HCT116 (cell line): ENCODE measurements around the gene IRF3. TPM values are rescaled to one million over a fixed set of nuclear protein-coding genes. Genes with fewer than 3 reads are reported as not detected.

Experiments
- ATAC-seq: fragments of 200-7000 bp; cut with Tn5 transposase; 2 replicates; pipeline ENCODE4 v1.9.1; 2020; ENCODE audit warnings: mild to moderate bottlenecking, moderate library complexity
- BruUV-seq: library from RNA; stranded (reverse); fragments of 400-500 nt; replicated peaks from 2 replicates; lab custom pipeline; 2021; lab: Mats Ljungman, UMichigan
- CTCF ChIA-PET: fragments of 300-600 bp; sonication (Branson Sonifier 250); formaldehyde crosslinking; loops from one replicate; lab custom pipeline; 2021; ENCODE audit warnings: antibody characterized with exemption; lab: Charles Lee
- POLR2A ChIA-PET: fragments of 300-600, 350-600 bp; sonication (Branson Sonifier 250); formaldehyde crosslinking; loops from one replicate; lab custom pipeline; 2021; ENCODE audit warnings: antibody characterized with exemption; lab: Charles Lee
- RAD21 ChIA-PET, 2 experiments: fragments of 300-600 bp; sonication (Branson Sonifier 250); formaldehyde crosslinking; loops; one replicate each; lab custom pipeline; 2023; ENCODE audit warnings: low total read pairs in 2 of 2; ENCODE audit not compliant: uncharacterized antibody in 2 of 2, unreplicated experiment in 2 of 2, low non-redundant PET in 1 of 2; lab: Charles Lee
- DNase-seq: peaks from one replicate; pipeline ENCODE4 v3.0.0-alpha.2; 2010; ENCODE audit warnings: low read depth, low spot score
- H2AFZ ChIP-seq: fragments of 200-600 bp; shearing (Covaris generic), sonication (generic); 2 replicates; pipeline ENCODE4 v1.6.1; 2017; ENCODE audit warnings: low read depth, mixed run types, mixed read lengths, antibody characterized with exemption, low read length; ENCODE audit not compliant: poor library complexity, severe bottlenecking
- H3K27ac ChIP-seq: 2 replicates; pipeline ENCODE4 v1.5.1; 2012; ENCODE audit warnings: low read depth, low read length
- H3K27me3 ChIP-seq: fragments of 200-600 bp; sonication (generic); 2 replicates; pipeline ENCODE4 v1.6.1; 2016; ENCODE audit warnings: mixed run types, low read length, mixed read lengths; ENCODE audit not compliant: insufficient read depth
- H3K36me3 ChIP-seq, 2 experiments: fragments of 200-500 bp in 1 of 2; fragments of 200-600 bp in 1 of 2; sonication (Bioruptor generic) in 1 of 2; sonication (generic) in 1 of 2; 2 replicates each; pipeline versions ENCODE4 v1.5.1 to v1.6.1; 2014 to 2016; ENCODE audit warnings: low read length in 2 of 2, inconsistent platforms in 1 of 2, mixed read lengths in 1 of 2, mixed run types in 1 of 2; ENCODE audit not compliant: insufficient read depth in 2 of 2, control insufficient read depth in 1 of 2
- H3K4me1 ChIP-seq, 2 experiments: fragments of 200-600 bp in 1 of 2; sonication (generic) in 1 of 2; 2 replicates each; pipeline versions ENCODE4 v1.5.1 to v1.6.1; 2012 to 2017; ENCODE audit warnings: low read length in 2 of 2, inconsistent platforms in 1 of 2, mild to moderate bottlenecking in 1 of 2, mixed read lengths in 1 of 2, mixed run types in 1 of 2, moderate library complexity in 1 of 2; ENCODE audit not compliant: insufficient read depth in 2 of 2, control insufficient read depth in 1 of 2
- H3K4me2 ChIP-seq: fragments of 200-600 bp; sonication (generic); 2 replicates; pipeline ENCODE4 v1.6.1; 2017; ENCODE audit warnings: mixed run types, low read length, mixed read lengths
- H3K4me3 ChIP-seq, 2 experiments: fragments of 200-600 bp in 1 of 2; sonication (generic) in 1 of 2; replicated peaks in 1 of 2; 2 replicates each; pipeline ENCODE4 v1.5.1; 2011 to 2016; ENCODE audit warnings: low read length in 2 of 2, control low read depth in 1 of 2, low read depth in 1 of 2, mild to moderate bottlenecking in 1 of 2, mixed read lengths in 1 of 2, mixed run types in 1 of 2
- H3K79me2 ChIP-seq: fragments of 200-600 bp; sonication (generic); 2 replicates; pipeline ENCODE4 v1.6.1; 2017; ENCODE audit warnings: mild to moderate bottlenecking, mixed run types, low read length, moderate library complexity, mixed read lengths; ENCODE audit not compliant: insufficient read depth
- H3K9ac ChIP-seq: fragments of 200-600 bp; sonication (generic); 2 replicates; pipeline ENCODE4 v1.6.1; 2016; ENCODE audit warnings: low read length, mixed read lengths
- H3K9me2 ChIP-seq: fragments of 200-600 bp; sonication (generic), shearing (Covaris generic); 2 replicates; pipeline ENCODE4 v1.6.1; 2017; ENCODE audit warnings: mixed run types, mild to moderate bottlenecking, moderate library complexity; ENCODE audit not compliant: insufficient read depth
- H3K9me3 ChIP-seq, 2 experiments: fragments of 200-500 bp in 1 of 2; fragments of 200-600 bp in 1 of 2; sonication (Bioruptor generic) in 1 of 2; sonication (generic) in 1 of 2; 2 replicates each; pipeline ENCODE4 v1.6.1; 2014 to 2017; ENCODE audit warnings: low read length in 2 of 2, mixed read lengths in 2 of 2, inconsistent platforms in 1 of 2, low read depth in 1 of 2, mild to moderate bottlenecking in 1 of 2, mixed run types in 1 of 2, moderate library complexity in 1 of 2; ENCODE audit not compliant: control insufficient read depth in 1 of 2, insufficient read depth in 1 of 2
- H4K20me1 ChIP-seq: fragments of 200-600 bp; sonication (generic), shearing (Covaris generic); 2 replicates; pipeline ENCODE4 v1.6.1; 2017; ENCODE audit warnings: mixed run types, mild to moderate bottlenecking, moderate library complexity; ENCODE audit not compliant: insufficient read depth
- CBX3 ChIP-seq: IDR thresholded peaks from 2 replicates; pipeline ENCODE4 v1.6.1; 2012; ENCODE audit warnings: low read depth
- CEBPB ChIP-seq: IDR thresholded peaks from 2 replicates; pipeline ENCODE4 v1.6.1; 2012; ENCODE audit warnings: low read depth
- CTCF ChIP-seq, 3 experiments: fragments of 200-600 bp in 1 of 3; sonication (generic) in 1 of 3; IDR thresholded peaks in 2 of 3; conservative IDR thresholded peaks in 1 of 3; 2 replicates each; pipeline ENCODE4 v1.5.1; 2012 to 2017; ENCODE audit warnings: low read depth in 2 of 3, low read length in 2 of 3, antibody characterized with exemption in 1 of 3, borderline replicate concordance in 1 of 3, control low read depth in 1 of 3, mild to moderate bottlenecking in 1 of 3, mixed read lengths in 1 of 3, mixed run types in 1 of 3, moderate library complexity in 1 of 3; ENCODE audit not compliant: insufficient read depth in 1 of 3
- ELF1 ChIP-seq: IDR thresholded peaks from 2 replicates; pipeline ENCODE4 v1.6.1; 2012; ENCODE audit warnings: low read depth, borderline replicate concordance
- EZH2 ChIP-seq: fragments of 200-600 bp; sonication (generic); IDR thresholded peaks from 2 replicates; pipeline ENCODE4 v1.6.1; 2017; ENCODE audit warnings: antibody characterized with exemption, mixed run types
- FOSL1 ChIP-seq: IDR thresholded peaks from 2 replicates; pipeline ENCODE4 v1.6.1; 2012; ENCODE audit warnings: low read depth
- JUND ChIP-seq: IDR thresholded peaks from 2 replicates; pipeline ENCODE4 v1.6.1; 2012
- MAX ChIP-seq: IDR thresholded peaks from 2 replicates; pipeline ENCODE4 v1.6.1; 2012
- POLR2A ChIP-seq: IDR thresholded peaks from 2 replicates; pipeline ENCODE4 v1.7.0; 2011; ENCODE audit warnings: borderline replicate concordance; ENCODE audit not compliant: insufficient read depth, insufficient read length; ENCODE audit errors: extremely low read depth
- POLR2AphosphoS5 ChIP-seq: IDR thresholded peaks from 2 replicates; pipeline ENCODE4 v1.6.1; 2011; ENCODE audit warnings: mild to moderate bottlenecking, low read depth, low read length, moderate library complexity
- REST ChIP-seq: IDR thresholded peaks from 2 replicates; pipeline ENCODE4 v1.6.1; 2012; ENCODE audit warnings: low read depth
- SIN3A ChIP-seq: IDR thresholded peaks from 2 replicates; pipeline ENCODE4 v1.6.1; 2012; ENCODE audit warnings: low read depth
- SP1 ChIP-seq: IDR thresholded peaks from 2 replicates; pipeline ENCODE4 v1.6.1; 2012; ENCODE audit warnings: low read depth
- SRF ChIP-seq: IDR thresholded peaks from 2 replicates; pipeline ENCODE4 v1.6.1; 2012; ENCODE audit warnings: low read depth
- TCF7L2 ChIP-seq: IDR thresholded peaks from 2 replicates; pipeline ENCODE4 v1.7.0; 2011; ENCODE audit warnings: borderline replicate concordance, inconsistent platforms; ENCODE audit not compliant: insufficient read depth, insufficient read length; ENCODE audit errors: extremely low read depth
- YY1 ChIP-seq: IDR thresholded peaks from 2 replicates; pipeline ENCODE4 v1.6.1; 2011; ENCODE audit warnings: low read length, low read depth, moderate library complexity, mild to moderate bottlenecking; ENCODE audit not compliant: insufficient replicate concordance; ENCODE audit errors: extremely low read depth
- ZBTB33 ChIP-seq: IDR thresholded peaks from 2 replicates; pipeline ENCODE4 v1.6.1; 2011; ENCODE audit warnings: mild to moderate bottlenecking, low read length, moderate library complexity; ENCODE audit not compliant: insufficient replicate concordance; ENCODE audit errors: extremely low read depth
- ZFX ChIP-seq: fragments of 450-650 bp; IDR thresholded peaks from 2 replicates; pipeline ENCODE4 v1.6.1; 2017
- ZNF274 ChIP-seq: fragments of 200-500 bp; sonication (Bioruptor generic); IDR thresholded peaks from 2 replicates; pipeline ENCODE4 v1.6.1; 2014; ENCODE audit warnings: mild to moderate bottlenecking, low read depth, low read length, inconsistent platforms
- intact Hi-C: fragments of 100-400 bp; cut with micrococcal nuclease; formaldehyde crosslinking; loops from 2 replicates; pipeline ENCODE4 v1.10.0; 2022
- total RNA-seq: library from RNA; stranded (reverse); gene quantifications from one replicate; pipeline ENCODE4 v1.2.1, GENCODE V29; 2021; ENCODE audit not compliant: unreplicated experiment

Gene IRF3
- total RNA-seq, 1 experiment from 2014 or later = 129 TPM

- ChIA-PET CTCF (interaction anchor here (0.7 to 3.4 kb wide), 4 partner anchors 12 to 201 kb away, joined by 4 to 19 read pairs (median 12); partner anchors contain the start of genes BCL2L12, IRF3 and RRAS), RAD21 (interaction anchor here in 1 of 2 experiments (1.3 kb wide), 1 partner anchor 37 kb away, joined by 6 read pairs; the partner anchor contains the start of gene RRAS), POLR2A (interaction anchor here (0.7 to 4.3 kb wide), 10 partner anchors 13 to 182 kb away, joined by 3 to 92 read pairs (median 6); partner anchors contain the start of genes BCL2L12, IRF3, NOSIP and PRRG2)
- Histone ChIP-seq H3K27ac (peak within 1 kb of the TSS; percentile 99), H3K36me3 (peaks cover 10 to 17% of the 10 kb centered on the region in 2 experiments; a peak in 3 of 4 replicates), H3K4me1 (peaks cover 30 to 44% of the 10 kb centered on the region in 2 experiments), H3K9ac (peak within 1 kb of the TSS; percentile 100), H3K27me3 (no peaks in the 10 kb centered on the region), H3K4me2 (peak within 1 kb of the TSS; percentile 98), H2AFZ (peak within 1 kb of the TSS; percentile 27), H3K4me3 (peak within 1 kb of the TSS; percentile 93 to 99), H3K9me2 (no peaks in the 10 kb centered on the region), H3K9me3 (no peaks in the 10 kb centered on the region), H3K79me2 (peaks cover 53% of the 10 kb centered on the region), H4K20me1 (peaks cover 26% of the 10 kb centered on the region; the same call in 1 of the 2 replicates)
- DNase-seq = no peak
- peak; percentile 16 for ATAC-seq
- intact Hi-C loops = loop anchor here (1.0 to 5.0 kb wide), 4 partner anchors 85 to 175 kb away; partner anchors contain the start of gene PRR12
- BruUV-seq = no TSS peak
- TF ChIP-seq ZNF274 = no peak
- no peak for TF ChIP-seq EZH2
- peak; percentile 68 for TF ChIP-seq POLR2A
- TF ChIP-seq YY1 = peak; percentile 85
- no peak for TF ChIP-seq JUND
- no peak for TF ChIP-seq ELF1
- no peak for TF ChIP-seq CTCF (IDR thresholded peaks at IDR 0.05 in 2 of 3, conservative IDR thresholded peaks at IDR 0.05 in 1 of 3; ENCODE audit: borderline replicate concordance in 1 of 3, insufficient read depth in 1 of 3, low read depth in 2 of 3, low read length in 2 of 3)
- TF ChIP-seq REST = no peak
- TF ChIP-seq TCF7L2 = peak; percentile 47
- no peak for TF ChIP-seq SP1
- no peak for TF ChIP-seq CEBPB
- peak; percentile 89; the same call in 1 of the 2 replicates for TF ChIP-seq SIN3A
- TF ChIP-seq FOSL1 = no peak
- peak; percentile 97 for TF ChIP-seq MAX
- TF ChIP-seq SRF = no peak
- peak; percentile 86 for TF ChIP-seq POLR2AphosphoS5
- no peak for TF ChIP-seq ZBTB33
- peak; percentile 63; the same call in 1 of the 2 replicates for TF ChIP-seq ZFX
- no peak for TF ChIP-seq CBX3
Observed at GRCh38 chr19:49677231-49677900, 11.7 kb upstream of the IRF3 start, which contains the start of gene PRMT1. TSS of gene PRMT1 (plus strand) at chr19:49677271. CDS start at chr19:49677281, 10 bp downstream.
